ENCODE data around the gene RNF148. TPM values are rescaled to one million over a fixed set of nuclear protein-coding genes. Genes with fewer than 3 reads are reported as not detected.

The RNF148 gene
- total and polyA plus RNA-seq, 2 of the 8 experiments (the other 6 are each of a cell fraction or from before 2014, with no cell fraction given): 0.27 to 0.45 TPM

GRCh38 chr7:122674502-122674901 is 28.2 kb downstream of the RNF148 start:
- no peak overlapping the region for H4K91ac ChIP-seq (replicated peaks; ENCODE audit: insufficient read length, low read length)
- WGBS, 2 experiments (ENCODE audit: extremely low coverage in 1 of 2, insufficient coverage in 1 of 2, insufficient read length in 1 of 2, insufficient replicate concordance in 2 of 2, low coverage in 1 of 2, low lambda C conversion rate in 2 of 2, missing lambda C conversion rate in 1 of 2): 90% methylated on average over 4 of the region's 4 CpGs; no CpG with 5 or more reads in 1 of the 2 experiments
- no peak overlapping the region for H2AFZ ChIP-seq (ENCODE audit: low read length)
- no peak overlapping the region for H3K14ac ChIP-seq (ENCODE audit: insufficient read length)
- CTCF ChIA-PET (ENCODE audit: partially characterized antibody): interaction anchor here (0.6 to 0.9 kb wide), 2 partner anchors 9 to 802 kb away, joined by 3 to 4 read pairs; no protein-coding TSS in a partner anchor
- no peak overlapping the region for H3K23ac ChIP-seq (ENCODE audit: insufficient read length)
- no peaks in the 10 kb centered on the region for H4K20me1 ChIP-seq (replicated peaks in 1 of 2; ENCODE audit: control insufficient read depth in 1 of 2, insufficient read depth in 2 of 2, low read length in 2 of 2)
- no peak overlapping the region for H2BK15ac ChIP-seq (ENCODE audit: low read length)
- H3K79me1 ChIP-seq (ENCODE audit: low read depth, low read length): no peaks in the 10 kb centered on the region
- peaks cover 0 to 2% (median 0%) of the 10 kb centered on the region in 4 experiments; a peak in 1 of 7 replicates for H3K27me3 ChIP-seq (replicated peaks in 1 of 4; ENCODE audit: control insufficient read depth in 3 of 4, extremely low read depth in 1 of 4, insufficient read depth in 3 of 4, low read length in 3 of 4)
- no peak overlapping the region for H2AK5ac ChIP-seq (ENCODE audit: low read depth, low read length)
- H3K56ac ChIP-seq (replicated peaks; ENCODE audit: insufficient read length, low read depth, low read length): no peak overlapping the region
- H4K8ac ChIP-seq (ENCODE audit: extremely low read depth, insufficient read depth, low read length): no peak overlapping the region
- H3K4me3 ChIP-seq (ENCODE audit: extremely low read depth in 1 of 4, insufficient read depth in 2 of 4, low read depth in 3 of 4, low read length in 4 of 4): no peak overlapping the region
- peaks cover 0 to 4% (median 0%) of the 10 kb centered on the region in 4 experiments; a peak in 1 of 8 replicates for H3K36me3 ChIP-seq (ENCODE audit: control insufficient read depth in 2 of 4, insufficient read depth in 4 of 4, low read length in 3 of 4)
- no peak overlapping the region for H3K4me2 ChIP-seq (ENCODE audit: insufficient read depth in 1 of 2, low read depth in 2 of 2, low read length in 2 of 2)
- H3K4me1 ChIP-seq (replicated peaks in 1 of 4; ENCODE audit: control insufficient read depth in 3 of 4, insufficient read depth in 4 of 4, low read length in 3 of 4): peaks cover 6 to 26% (median 17%) of the 10 kb centered on the region in 4 experiments
- H3K79me2 ChIP-seq (ENCODE audit: control insufficient read depth in 1 of 2, insufficient read depth in 2 of 2, low read length in 2 of 2): peaks cover 0 to 11% of the 10 kb centered on the region in 2 experiments; a peak in 2 of 4 replicates
- FAIRE-seq (no peak), DNase-seq (ENCODE audit: low read depth in 1 of 2, low spot score in 2 of 2) (no peak)
- no peaks in the 10 kb centered on the region for H3K23me2 ChIP-seq (ENCODE audit: low read depth, low read length)
- H3K9me3 ChIP-seq (ENCODE audit: insufficient read depth in 2 of 2, low read depth in 1 of 2, low read length in 1 of 2): peaks cover 3 to 8% of the 10 kb centered on the region in 2 experiments; a peak in 2 of 4 replicates
- H2BK12ac ChIP-seq (ENCODE audit: low read depth, low read length): no peak overlapping the region
- POLR2A ChIA-PET (ENCODE audit: partially characterized antibody): no interaction called here
- no peak overlapping the region for H3K4ac ChIP-seq (replicated peaks; ENCODE audit: insufficient read length, low read depth, low read length)
- no peak overlapping the region for H3K27ac ChIP-seq (ENCODE audit: low read depth, low read length)
- H4K5ac ChIP-seq (ENCODE audit: insufficient read length, low read depth, low read length): no peak overlapping the region
- no peak overlapping the region for H3K18ac ChIP-seq (ENCODE audit: extremely low read depth, low read length)
- H3K9ac ChIP-seq (replicated peaks in 1 of 4; ENCODE audit: extremely low read depth in 1 of 4, low read depth in 3 of 4, low read length in 3 of 4): no peak overlapping the region
- no peak for TF ChIP-seq KDM4A (IDR thresholded peaks at IDR 0.05; ENCODE audit: low read depth, low read length, severe bottlenecking)
- H2BK120ac ChIP-seq (replicated peaks; ENCODE audit: low read depth, low read length): no peak overlapping the region
- no peak overlapping the region for H2BK20ac ChIP-seq (ENCODE audit: low read length)
- no peak overlapping the region for H2BK5ac ChIP-seq (ENCODE audit: low read depth, low read length)

Data from H1 (cell line).